ENCODE measurements around the gene AGPAT4. TPM values are rescaled to one million over a fixed set of nuclear protein-coding genes. Genes with fewer than 3 reads are reported as not detected.
"Not testable (repeated sequence)": the region's sequence is repeated elsewhere in the genome, so short reads cannot be mapped to it uniquely, and the experiment has no call there.

Gene AGPAT4
- total RNA-seq, 1 experiment from 2014 or later, result 22.0 TPM

DNA sequence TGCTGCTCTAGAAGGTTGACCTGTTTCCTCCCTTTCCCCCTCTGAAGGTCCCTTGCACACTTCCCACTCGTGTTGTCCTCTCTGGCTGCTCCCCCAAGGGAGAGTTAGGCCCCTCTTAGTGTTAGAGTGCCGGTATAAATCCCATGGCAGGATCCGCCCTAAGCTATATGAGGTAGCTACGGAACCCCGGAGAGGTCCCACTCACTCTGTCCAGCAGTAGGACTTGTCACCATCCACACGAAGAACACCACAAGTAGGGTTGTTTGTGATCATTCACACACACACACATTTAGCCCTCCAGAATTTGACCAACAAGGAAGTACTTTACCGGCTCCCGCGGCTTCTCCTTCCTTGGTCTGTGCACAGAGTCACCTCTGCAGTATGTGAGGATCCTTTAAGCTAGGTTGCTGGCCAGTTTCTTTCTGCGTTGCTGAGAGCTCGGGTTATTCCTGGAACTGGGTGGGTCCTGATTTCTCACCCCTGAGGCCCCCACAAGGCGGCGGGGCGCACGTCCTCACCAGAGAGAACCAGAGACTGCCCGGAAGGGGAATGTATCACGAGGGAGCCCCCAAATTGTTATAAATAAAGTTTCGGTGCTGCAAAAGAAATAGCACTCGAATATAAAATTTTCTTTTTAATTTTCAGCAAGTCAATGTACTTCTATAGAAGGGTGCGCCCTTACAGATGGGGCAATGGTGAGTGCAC is 40.8 kb upstream of the AGPAT4 start:
- not testable (repeated sequence) for H2AK5ac ChIP-seq (ENCODE audit: insufficient read length, low read length); H3T11ph ChIP-seq (ENCODE audit: low read length); H2BK120ac ChIP-seq (ENCODE audit: low read depth, low read length, poor library complexity, severe bottlenecking); H3K4me2 ChIP-seq (ENCODE audit: insufficient read depth, insufficient read length, low read length); H3K27me3 ChIP-seq (ENCODE audit: insufficient read depth, low read length); H3K18ac ChIP-seq (ENCODE audit: insufficient read length, low read depth, low read length); H2BK15ac ChIP-seq (ENCODE audit: low read depth, low read length); H3K23me2 ChIP-seq (ENCODE audit: insufficient read length, low read depth, low read length, poor library complexity, severe bottlenecking); H4K8ac ChIP-seq (replicated peaks; ENCODE audit: insufficient read length, low read depth, low read length); H4K5ac ChIP-seq (ENCODE audit: insufficient read length, low read depth, low read length); H3K4me1 ChIP-seq (ENCODE audit: insufficient read depth, low read length); H3K27ac ChIP-seq (ENCODE audit: insufficient read length, low read depth, low read length); H4K20me1 ChIP-seq (ENCODE audit: control insufficient read depth, insufficient read depth, insufficient read length); DNase-seq; H3K79me2 ChIP-seq (ENCODE audit: insufficient read depth, low read length); H3K4ac ChIP-seq (ENCODE audit: low read depth, low read length); H3K79me1 ChIP-seq (ENCODE audit: insufficient read depth, low read depth, low read length, poor library complexity, severe bottlenecking); H3K9ac ChIP-seq (ENCODE audit: extremely low read depth, insufficient read length, low read length); H3K14ac ChIP-seq (ENCODE audit: insufficient read depth, low read length); H2BK12ac ChIP-seq (ENCODE audit: insufficient read length, low read depth, low read length); H3K4me3 Mint-ChIP-seq; H2AFZ ChIP-seq (ENCODE audit: low read length); H3K9me3 ChIP-seq (ENCODE audit: control insufficient read depth, low read depth, low read length); H2BK20ac ChIP-seq (ENCODE audit: low read depth, low read length, poor library complexity, severe bottlenecking); H2BK5ac ChIP-seq (ENCODE audit: insufficient read length, low read length); H4K91ac ChIP-seq (ENCODE audit: insufficient read length, low read depth, low read length); H3K27me3 Mint-ChIP-seq (ENCODE audit: low read depth); H3K23ac ChIP-seq (ENCODE audit: insufficient read length, low read depth, low read length); H3K56ac ChIP-seq (ENCODE audit: insufficient read length, low read depth, low read length); H3K27ac Mint-ChIP-seq
- peaks cover 0 to 13% (median 3%) of the 10 kb centered on the region in 3 experiments; a peak in 5 of 7 replicates for H3K36me3 Mint-ChIP-seq (ENCODE audit: insufficient read depth in 1 of 3, low read depth in 3 of 3)
- H3K4me1 Mint-ChIP-seq, result peaks cover 26 to 33% of the 10 kb centered on the region in 2 experiments
- WGBS (ENCODE audit: extremely low coverage, insufficient read length, low lambda C conversion rate), result no CpG with 5 or more reads among the region's 20 CpGs
- H3K9me3 Mint-ChIP-seq, result peaks cover 14 to 15% of the 10 kb centered on the region in 2 experiments
